ENCODE data around the gene ZFPL1. TPM values are rescaled to one million over a fixed set of nuclear protein-coding genes. Genes with fewer than 3 reads are reported as not detected.

The ZFPL1 gene
- total and polyA plus RNA-seq, 10 of the 15 experiments (the other 5 are each of a cell fraction or from before 2014, with no cell fraction given), result 2.2 to 37.8 (median 27.0) TPM

- TF ChIP-seq EGR1 (IDR thresholded peaks at IDR 0.05; ENCODE audit: borderline replicate concordance in 1 of 2, low read depth in 2 of 2, low read length in 2 of 2), result peak; percentile 69 to 85
- TF ChIP-seq PAX8 (IDR thresholded peaks at IDR 0.05), result no peak
- peak; percentile 43; the same call in 1 of the 2 replicates for TF ChIP-seq NFYB (IDR thresholded peaks at IDR 0.05; ENCODE audit: insufficient read depth, low read depth, low read length)
- peak; percentile 99 for TF ChIP-seq STAT1 (conservative IDR thresholded peaks at IDR 0.05)
- peak; percentile 99 for TF ChIP-seq HCFC1 (IDR thresholded peaks at IDR 0.05; ENCODE audit: low read length)
- 0 out of 2 replicates have a peak, but pooled peaks have one; percentile 22 for TF ChIP-seq IRF5 (IDR thresholded peaks at IDR 0.05; ENCODE audit: borderline replicate concordance)
- peak; percentile 79 for TF ChIP-seq E4F1 (IDR thresholded peaks at IDR 0.05; ENCODE audit: borderline replicate concordance, partially characterized antibody)
- peak; percentile 95 for TF ChIP-seq NR2C1 (IDR thresholded peaks at IDR 0.05)
- TF ChIP-seq NR2F1 (conservative IDR thresholded peaks at IDR 0.05), result peak; percentile 72
- peak; percentile 90 for TF ChIP-seq MLLT1 (IDR thresholded peaks at IDR 0.05)
- TF ChIP-seq NR2C2 (IDR thresholded peaks at IDR 0.05; ENCODE audit: borderline replicate concordance, control insufficient read depth, insufficient read length, low read depth), result no peak
- TF ChIP-seq TAF1 (IDR thresholded peaks at IDR 0.05; ENCODE audit: borderline replicate concordance, low read depth, low read length), result peak; percentile 96
- TF ChIP-seq RCOR1 (conservative IDR thresholded peaks at IDR 0.05; ENCODE audit: low read depth, low read length), result peak; percentile 92; the same call in 1 of the 2 replicates
- TF ChIP-seq POLR2A (IDR thresholded peaks at IDR 0.05; ENCODE audit: low read depth, low read length), result peak; percentile 99
- TF ChIP-seq IRF3 (IDR thresholded peaks at IDR 0.05), result peak; percentile 73
- TF ChIP-seq RAD21 (IDR thresholded peaks at IDR 0.05; ENCODE audit: insufficient read depth, low read depth, low read length), result peak; percentile 11; the same call in 1 of the 2 replicates
- TF ChIP-seq SMARCA5 (IDR thresholded peaks at IDR 0.05), result peak; percentile 90
- peak; percentile 22 for TF ChIP-seq BCL3 (IDR thresholded peaks at IDR 0.05; ENCODE audit: borderline replicate concordance, insufficient read depth, low read depth, low read length, poor library complexity, severe bottlenecking)
- TF ChIP-seq SIN3A (IDR thresholded peaks at IDR 0.05; ENCODE audit: low read depth, low read length), result peak; percentile 92
- TF ChIP-seq ZSCAN29 (IDR thresholded peaks at IDR 0.05), result peak; percentile 88
- TF ChIP-seq POU2F2 (IDR thresholded peaks at IDR 0.05; ENCODE audit: borderline replicate concordance, low read depth, low read length), result peak; percentile 92
Measured at GRCh38 chr11:65095974-65096806, 12.2 kb downstream of the ZFPL1 start, which contains the start of gene VPS51 (continued).

Measured in GM12878 (cell line).